AG04450 (cell line): ENCODE data around the gene TNFRSF6B. TPM values are rescaled to one million over a fixed set of nuclear protein-coding genes. Genes with fewer than 3 reads are reported as not detected.

Source experiments
- CTCF ChIA-PET: fragments of 300-600, 350-600 bp; formaldehyde crosslinking; extraction: SDS; loops from one replicate; lab custom pipeline; 2022; ENCODE audit warnings: antibody characterized with exemption, inconsistent platforms; lab: Charles Lee
- POLR2A ChIA-PET: fragments of 350-600 bp; formaldehyde crosslinking; extraction: SDS; loops from one replicate; lab custom pipeline; 2021; ENCODE audit warnings: antibody characterized with exemption, inconsistent platforms; lab: Yijun Ruan, JAX
- DNase-seq: peaks from one replicate; pipeline ENCODE4 v3.0.0-alpha.2; 2011; ENCODE audit warnings: low read depth, low spot score
- H3K27ac ChIP-seq: one replicate; pipeline ENCODE4 v1.5.1; 2012; ENCODE audit warnings: low read depth, low read length, control low read depth
- H3K27me3 ChIP-seq: one replicate; pipeline ENCODE4 v1.6.0; 2012; ENCODE audit warnings: low read length; ENCODE audit not compliant: control insufficient read depth, insufficient read depth
- H3K4me3 ChIP-seq: 2 replicates; pipeline ENCODE4 v1.5.1; 2011; ENCODE audit warnings: mild to moderate bottlenecking, low read depth, low read length, control low read depth
- H3K9me3 ChIP-seq: 2 replicates; pipeline ENCODE4 v1.5.1; 2012; ENCODE audit warnings: low read length; ENCODE audit not compliant: control insufficient read depth, insufficient read depth
- polyA plus RNA-seq: library from polyadenylated mRNA; depleted of rRNA; stranded (reverse); fragments of >200 nt; gene quantifications from 2 replicates; pipeline ENCODE4 v1.2.3, GENCODE V29; 2011
- TF ChIP-seq, protein P1 (sequence below): IDR thresholded peaks from 2 replicates; pipeline ENCODE4 v1.5.1; 2011; ENCODE audit warnings: low read depth, low read length, control low read depth, inconsistent platforms

Gene TNFRSF6B
- polyA plus RNA-seq, 1 experiment: 2.5 TPM

DNA sequence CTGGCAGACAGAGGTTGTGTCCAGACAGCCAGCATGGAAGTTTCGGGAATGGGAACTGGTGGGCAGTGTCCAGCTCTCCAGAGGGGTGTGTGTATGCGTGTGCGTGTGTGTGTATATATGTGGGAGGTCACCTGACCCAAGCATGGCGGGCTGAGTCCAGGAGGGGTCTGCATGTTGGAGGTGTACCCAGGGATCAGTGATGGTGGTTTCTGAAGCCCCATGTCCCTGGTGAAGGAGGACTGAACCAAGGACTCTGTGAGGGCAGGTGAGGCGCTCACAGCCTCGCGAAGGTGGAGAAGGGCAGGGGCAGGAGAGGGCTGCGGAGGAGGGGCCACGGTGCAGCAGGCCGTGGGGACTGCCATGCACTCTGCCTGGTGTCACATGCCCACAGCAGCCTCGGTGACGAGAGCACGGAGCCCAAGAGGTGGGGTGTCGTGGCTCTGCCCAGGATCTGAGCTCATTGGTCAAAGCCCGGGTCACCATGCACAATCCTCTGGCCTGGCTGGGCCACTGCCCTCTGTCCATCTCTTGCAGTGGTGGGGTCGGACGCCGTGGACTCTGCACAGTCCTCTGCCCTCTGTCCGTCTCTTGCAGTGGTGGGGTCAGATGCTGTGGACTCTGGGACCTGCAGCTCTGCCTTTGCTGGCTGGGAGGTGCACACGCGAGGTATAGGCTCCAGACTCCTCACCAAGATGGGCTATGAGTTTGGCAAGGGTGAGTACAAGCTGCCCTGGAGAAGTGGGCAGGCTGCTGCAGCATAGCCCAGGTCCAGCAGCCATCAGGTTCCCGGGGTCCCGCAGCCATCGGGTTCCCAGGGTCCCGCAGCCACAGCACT lies 37.9 kb downstream of the TNFRSF6B start:
- ChIA-PET POLR2A (no interaction called here), CTCF (no interaction called here)
- DNase-seq: no peak
- Histone ChIP-seq H3K4me3 (no peak overlapping the region), H3K27ac (peak overlapping the region; percentile 21), H3K27me3 (no peaks in the 10 kb centered on the region), H3K9me3 (no peaks in the 10 kb centered on the region; the same call in 1 of the 2 replicates)
- TF ChIP-seq, protein P1, sequence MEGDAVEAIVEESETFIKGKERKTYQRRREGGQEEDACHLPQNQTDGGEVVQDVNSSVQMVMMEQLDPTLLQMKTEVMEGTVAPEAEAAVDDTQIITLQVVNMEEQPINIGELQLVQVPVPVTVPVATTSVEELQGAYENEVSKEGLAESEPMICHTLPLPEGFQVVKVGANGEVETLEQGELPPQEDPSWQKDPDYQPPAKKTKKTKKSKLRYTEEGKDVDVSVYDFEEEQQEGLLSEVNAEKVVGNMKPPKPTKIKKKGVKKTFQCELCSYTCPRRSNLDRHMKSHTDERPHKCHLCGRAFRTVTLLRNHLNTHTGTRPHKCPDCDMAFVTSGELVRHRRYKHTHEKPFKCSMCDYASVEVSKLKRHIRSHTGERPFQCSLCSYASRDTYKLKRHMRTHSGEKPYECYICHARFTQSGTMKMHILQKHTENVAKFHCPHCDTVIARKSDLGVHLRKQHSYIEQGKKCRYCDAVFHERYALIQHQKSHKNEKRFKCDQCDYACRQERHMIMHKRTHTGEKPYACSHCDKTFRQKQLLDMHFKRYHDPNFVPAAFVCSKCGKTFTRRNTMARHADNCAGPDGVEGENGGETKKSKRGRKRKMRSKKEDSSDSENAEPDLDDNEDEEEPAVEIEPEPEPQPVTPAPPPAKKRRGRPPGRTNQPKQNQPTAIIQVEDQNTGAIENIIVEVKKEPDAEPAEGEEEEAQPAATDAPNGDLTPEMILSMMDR: no peak

DNA sequence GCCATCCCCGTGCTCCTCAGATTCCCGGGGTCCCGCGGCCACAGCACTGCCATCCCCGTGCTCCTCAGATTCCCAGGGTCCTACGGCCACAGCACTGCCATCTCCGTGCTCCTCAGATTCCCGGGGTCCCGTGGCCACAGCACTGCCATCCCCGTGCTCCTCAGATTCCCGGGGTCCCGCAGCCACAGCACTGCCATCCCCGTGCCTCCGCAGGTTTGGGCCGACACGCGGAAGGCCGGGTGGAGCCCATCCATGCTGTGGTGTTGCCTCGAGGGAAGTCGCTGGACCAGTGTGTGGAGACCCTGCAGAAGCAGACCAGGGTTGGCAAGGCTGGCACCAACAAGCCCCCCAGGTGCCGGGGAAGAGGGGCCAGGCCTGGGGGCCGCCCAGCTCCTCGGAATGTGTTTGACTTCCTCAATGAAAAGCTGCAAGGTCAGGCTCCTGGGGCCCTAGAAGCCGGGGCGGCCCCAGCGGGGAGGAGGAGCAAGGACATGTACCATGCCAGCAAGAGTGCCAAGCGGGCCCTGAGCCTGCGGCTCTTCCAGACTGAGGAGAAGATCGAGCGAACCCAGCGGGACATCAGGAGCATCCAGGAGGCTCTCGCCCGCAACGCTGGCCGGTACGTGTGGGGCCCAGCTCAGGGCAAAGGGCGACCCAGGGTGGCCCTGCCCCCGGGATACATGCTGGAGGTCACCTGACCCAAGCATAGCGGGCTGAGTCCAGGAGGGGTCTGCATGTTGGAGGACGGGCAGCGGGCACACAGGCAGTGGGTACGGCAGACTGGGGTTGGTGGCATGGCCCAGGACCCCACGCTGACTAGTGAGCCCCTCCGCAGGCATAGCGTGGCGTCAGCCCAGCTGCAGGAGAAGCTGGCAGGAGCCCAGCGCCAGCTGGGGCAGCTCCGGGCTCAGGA lies 38.8 kb downstream of the TNFRSF6B start:
- H3K27me3 ChIP-seq: no peaks in the 10 kb centered on the region
- H3K4me3 ChIP-seq: no peak overlapping the region
- no peak overlapping the region for H3K27ac ChIP-seq
- ChIA-PET CTCF (no interaction called here), POLR2A (no interaction called here)
- no peaks in the 10 kb centered on the region; the same call in 1 of the 2 replicates for H3K9me3 ChIP-seq
- no peak for DNase-seq
- TF ChIP-seq, protein P1: no peak

DNA sequence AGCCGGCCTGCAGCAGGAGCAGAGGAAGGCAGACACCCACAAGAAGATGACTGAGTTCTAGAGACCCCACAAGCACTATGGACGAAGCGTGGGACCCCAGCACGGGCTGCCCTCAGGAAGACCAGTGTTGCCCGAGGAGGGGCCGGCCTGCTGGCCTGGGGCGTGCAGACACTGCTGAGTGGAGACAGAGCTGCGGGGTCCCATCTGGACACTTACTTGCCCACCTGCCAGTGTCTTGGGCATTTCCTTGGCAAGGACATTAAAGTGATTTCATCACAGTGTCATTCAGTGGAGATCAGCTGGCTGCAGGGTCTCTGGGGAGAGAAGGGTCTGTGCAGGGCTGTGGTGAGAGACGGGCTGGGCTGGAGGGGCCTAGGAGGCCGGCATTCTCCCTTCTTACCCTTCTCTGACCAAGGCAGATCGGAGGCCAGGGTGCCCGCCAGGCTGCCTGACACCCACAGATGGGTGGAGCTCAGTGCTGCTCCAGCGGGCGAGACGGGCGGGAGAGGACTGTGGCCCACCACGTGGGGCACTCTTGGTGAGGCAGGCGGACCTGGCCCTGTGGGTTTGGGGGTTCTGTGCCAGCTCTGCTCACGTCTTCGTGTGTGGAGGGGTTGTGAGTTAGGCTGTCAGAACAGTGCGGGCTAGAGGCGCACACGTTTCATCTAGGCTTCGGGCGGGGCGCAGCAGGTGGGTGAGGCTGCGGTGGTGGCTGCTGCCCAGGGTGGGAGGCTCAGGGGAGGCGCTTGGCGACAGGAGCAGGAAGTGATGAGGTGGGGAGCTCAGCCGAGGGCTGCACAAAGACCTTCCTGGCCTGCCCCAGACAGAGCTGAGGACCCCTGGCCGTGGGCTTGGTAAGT lies 39.6 kb downstream of the TNFRSF6B start, which contains the start of gene LIME1:
Gene LIME1 (plus strand): TSS at position 806 of the 860 bp plus-strand sequence. CDS start 886 bp downstream, outside the sequence.
- POLR2A ChIA-PET: interaction anchor here (0.8 to 0.9 kb wide), 2 partner anchors 28 to 129 kb away, joined by 3 to 4 read pairs; partner anchors contain the start of genes ARFRP1, TPD52L2 and ZGPAT
- TF ChIP-seq, protein P1: no peak
- CTCF ChIA-PET: interaction anchor here (1.5 kb wide), 1 partner anchor 198 kb away, joined by 5 read pairs; no protein-coding TSS in a partner anchor
- no peaks in the 10 kb centered on the region for H3K27me3 ChIP-seq
- H3K9me3 ChIP-seq: no peaks in the 10 kb centered on the region; the same call in 1 of the 2 replicates
- no peak within 1 kb of the TSS for H3K4me3 ChIP-seq
- no peak for DNase-seq
- no peak within 1 kb of the TSS for H3K27ac ChIP-seq

GRCh38 chr20:63736893-63737694 lies 40.6 kb downstream of the TNFRSF6B start:
- no peaks in the 10 kb centered on the region for H3K27me3 ChIP-seq
- ChIA-PET POLR2A (interaction anchor here (0.8 to 0.9 kb wide), 2 partner anchors 29 to 128 kb away, joined by 3 to 4 read pairs; partner anchors contain the start of genes ARFRP1, TPD52L2 and ZGPAT), CTCF (interaction anchor here (0.5 to 1.5 kb wide), 2 partner anchors 43 to 199 kb away, joined by 5 read pairs; no protein-coding TSS in a partner anchor)
- H3K27ac ChIP-seq: no peak overlapping the region
- no peak for DNase-seq
- H3K9me3 ChIP-seq: no peaks in the 10 kb centered on the region; the same call in 1 of the 2 replicates
- H3K4me3 ChIP-seq: no peak overlapping the region
- TF ChIP-seq, protein P1: no peak
